ENCODE measurements around the gene CRNN.

The CRNN gene

DNA sequence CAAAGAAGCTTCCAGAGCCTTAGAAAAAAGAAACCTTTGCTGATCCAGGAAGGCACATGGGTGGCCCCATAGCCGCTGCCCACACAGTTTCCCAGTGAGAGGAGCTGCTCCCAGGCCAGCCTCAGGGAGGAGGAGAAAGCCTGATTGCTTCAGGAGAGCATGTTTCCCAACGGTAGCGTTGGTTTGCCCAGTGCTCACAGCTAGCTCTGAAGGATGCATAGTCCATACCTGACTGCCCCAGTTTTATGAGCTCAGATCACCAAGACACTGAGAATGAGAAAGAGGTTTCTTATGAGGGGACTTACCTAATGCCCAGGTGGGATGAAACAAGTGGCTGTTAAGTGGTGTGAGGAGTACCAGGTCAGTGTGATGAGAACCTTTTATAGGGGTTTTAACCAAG, at the start of gene CRNN:
Gene CRNN, minus strand, starts transcription at position 355 of the 400 bp plus-strand sequence. CDS start 2,030 bp downstream, outside the sequence.
- no peak for DNase-seq

DNA sequence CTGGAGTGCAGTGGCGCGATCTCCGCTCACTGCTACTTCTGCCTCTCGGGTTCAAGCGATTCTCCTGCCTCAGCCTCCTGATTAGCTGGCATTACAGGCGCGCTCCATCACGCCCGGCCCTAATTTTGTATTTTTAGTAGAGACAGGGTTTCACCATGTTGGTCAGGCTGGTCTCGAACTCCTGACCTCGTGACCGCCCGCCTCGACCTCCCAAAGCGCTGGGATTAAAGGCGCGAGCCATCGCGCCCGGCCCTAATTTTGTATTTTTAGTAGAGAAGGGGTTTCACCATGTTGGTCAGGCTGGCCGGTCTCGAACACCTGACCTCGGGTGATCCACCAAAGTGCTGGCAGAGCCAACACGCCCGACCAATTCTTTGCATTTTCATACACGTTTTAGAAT, 48.6 kb upstream of the CRNN start:
- no peak for DNase-seq

DNA sequence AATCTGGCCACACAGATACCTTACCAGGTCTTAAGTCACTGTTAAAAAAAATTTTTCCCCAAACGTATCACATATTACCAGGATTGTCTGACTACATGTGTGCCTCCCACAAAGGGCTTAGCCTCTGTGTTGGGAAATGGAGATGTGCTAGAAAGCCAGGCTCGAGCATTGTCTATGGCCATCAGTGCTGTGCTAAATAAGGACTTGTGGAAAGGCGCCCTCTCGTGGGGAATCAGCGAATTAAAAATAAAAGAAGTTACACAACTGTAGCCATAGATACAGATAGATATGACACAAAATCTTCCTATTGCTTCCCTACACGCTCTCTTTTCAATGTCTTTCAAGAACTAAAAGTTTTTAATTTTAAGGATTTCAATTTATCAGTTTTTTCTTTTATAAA, 47.5 kb upstream of the CRNN start:
- no peak for DNase-seq

DNA sequence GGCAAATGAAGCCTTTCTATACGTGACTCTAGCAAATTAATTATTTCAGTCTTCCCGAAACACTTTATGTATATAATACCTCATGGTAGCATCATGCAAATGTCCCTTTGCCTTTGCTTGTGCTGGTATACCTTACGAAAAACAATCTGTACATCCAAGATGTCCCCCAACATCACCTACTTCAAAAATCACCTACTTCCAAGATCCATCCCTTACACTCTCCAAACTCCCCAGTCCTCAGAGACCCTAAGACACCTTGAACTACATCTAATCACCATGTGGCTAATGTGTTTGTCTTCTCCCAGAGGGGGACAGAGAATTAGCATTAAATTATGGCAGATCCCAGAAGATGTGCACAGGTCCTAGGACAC, 46.5 kb upstream of the CRNN start:
- DNase-seq = no peak

DNA sequence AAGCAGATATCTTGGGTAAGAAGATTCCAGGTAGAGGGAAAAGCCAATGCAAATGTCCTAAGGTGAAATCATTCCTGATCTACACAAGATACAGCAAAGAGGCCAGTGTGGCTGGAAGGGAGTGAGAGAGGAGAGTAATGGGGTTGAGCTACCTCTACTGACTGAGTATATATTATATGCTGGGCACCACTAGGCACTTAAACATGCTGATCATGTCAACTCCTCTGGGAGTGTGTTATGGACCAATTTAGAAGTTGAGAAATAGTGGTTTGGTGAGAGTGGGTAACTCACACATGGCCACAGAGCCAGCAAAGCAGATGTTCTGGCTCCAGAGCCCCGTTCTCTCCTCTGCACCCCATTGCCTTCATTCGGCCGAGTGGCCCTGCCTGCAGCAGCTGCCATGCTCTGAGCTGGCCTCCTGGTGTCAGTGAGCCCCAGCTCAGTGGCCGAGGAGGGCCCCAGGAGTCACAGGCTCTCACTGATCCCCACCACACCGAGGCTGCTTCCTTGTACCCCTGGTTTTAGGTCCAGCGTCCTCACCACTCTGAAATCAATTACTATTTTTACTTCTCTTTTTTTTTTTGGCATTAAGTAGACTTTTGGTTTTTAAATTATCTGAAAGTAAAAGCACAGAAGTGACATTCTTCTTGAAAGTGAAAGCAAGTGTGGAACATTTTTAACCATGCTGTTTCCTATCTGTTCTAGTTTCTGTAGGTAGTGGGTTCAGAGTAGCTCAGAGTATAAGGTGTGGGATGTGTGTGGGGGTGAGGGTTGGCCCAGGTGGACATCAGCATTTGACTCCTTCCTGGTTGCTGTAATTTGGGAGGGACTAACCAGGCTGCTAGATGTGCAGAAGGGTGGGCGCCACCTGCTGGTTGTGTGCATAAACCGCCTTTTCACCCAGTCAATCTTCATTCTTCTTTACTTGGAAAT, 45.8 kb upstream of the CRNN start:
- DNase-seq = peak; percentile 0

DNA sequence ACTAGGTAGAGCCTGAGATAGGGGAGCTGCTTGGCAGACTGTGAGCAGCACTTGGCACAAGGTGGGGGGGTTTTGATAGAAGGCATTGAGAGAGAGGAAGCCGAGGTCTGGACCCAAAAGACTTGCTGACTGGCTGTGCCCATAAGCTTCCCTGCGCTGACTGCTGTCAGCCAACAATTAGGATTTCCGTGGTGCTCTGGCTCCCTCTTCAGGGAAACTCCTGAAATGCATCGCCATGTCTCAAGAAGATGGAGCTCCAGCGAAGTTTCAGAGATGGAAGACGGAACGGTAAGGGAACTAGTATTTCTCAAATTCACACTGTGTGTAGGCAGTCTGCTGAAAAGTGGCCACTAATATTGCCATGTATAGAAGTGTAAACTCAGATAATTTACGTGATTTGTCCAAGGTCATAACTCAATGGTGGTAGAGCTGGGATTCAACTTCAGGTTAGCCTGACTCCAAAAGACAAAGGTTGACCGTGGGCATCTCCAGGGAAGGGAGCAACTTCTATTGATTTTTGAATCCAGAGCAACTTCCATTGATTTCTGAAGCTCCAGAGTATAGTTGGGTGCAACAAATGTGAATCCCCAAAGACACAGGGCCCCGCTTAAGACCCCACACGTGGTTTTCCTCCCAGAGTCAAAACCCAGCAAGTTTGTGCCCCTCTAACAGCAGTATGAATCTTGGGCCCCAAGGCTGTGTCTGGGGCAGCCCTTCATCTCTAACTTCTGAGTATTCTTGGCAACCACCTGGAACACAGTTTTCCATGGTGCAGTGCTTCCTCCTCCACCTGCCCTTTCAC, 44.5 kb upstream of the CRNN start:
- peak; percentile 0 for DNase-seq

DNA sequence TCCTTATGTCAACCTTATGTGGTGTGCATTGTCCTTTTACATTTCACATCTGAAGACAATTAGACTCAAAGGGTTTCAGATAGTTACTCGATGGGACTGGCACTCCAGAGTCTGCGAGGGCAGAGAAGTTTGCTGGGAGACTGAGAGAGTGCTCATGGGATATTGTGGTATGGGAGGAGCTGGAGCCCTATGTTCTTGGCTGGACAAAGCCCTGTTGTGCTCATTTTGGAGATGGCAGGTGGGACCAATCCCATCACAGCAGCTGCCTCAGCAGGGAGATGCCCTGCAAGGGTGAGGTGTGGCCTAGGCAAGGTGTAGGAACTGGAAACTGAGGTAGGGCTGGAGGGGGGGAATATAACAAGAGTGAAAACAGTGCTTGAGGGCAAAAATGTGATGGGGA, 43.5 kb upstream of the CRNN start:
- DNase-seq = no peak

DNA sequence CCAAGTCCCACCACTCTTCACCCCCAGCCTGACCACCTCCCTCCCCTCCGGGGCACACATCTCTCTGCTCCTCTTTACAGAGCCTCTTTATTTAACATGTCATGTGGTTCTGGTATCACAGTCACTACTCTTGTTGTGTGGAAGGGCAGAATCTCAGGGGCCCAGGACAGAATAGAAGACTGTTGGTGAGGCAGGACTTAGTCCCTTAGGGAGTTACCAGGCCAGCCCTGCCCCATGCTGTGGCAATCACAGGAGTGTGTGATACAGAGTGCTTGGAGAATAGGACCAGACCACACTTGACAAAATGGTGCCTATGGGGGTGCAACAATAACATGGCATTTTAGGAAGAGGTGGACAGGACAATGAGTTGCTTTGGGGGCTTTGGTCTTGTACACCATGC, 43.0 kb upstream of the CRNN start:
- no peak for DNase-seq

DNA sequence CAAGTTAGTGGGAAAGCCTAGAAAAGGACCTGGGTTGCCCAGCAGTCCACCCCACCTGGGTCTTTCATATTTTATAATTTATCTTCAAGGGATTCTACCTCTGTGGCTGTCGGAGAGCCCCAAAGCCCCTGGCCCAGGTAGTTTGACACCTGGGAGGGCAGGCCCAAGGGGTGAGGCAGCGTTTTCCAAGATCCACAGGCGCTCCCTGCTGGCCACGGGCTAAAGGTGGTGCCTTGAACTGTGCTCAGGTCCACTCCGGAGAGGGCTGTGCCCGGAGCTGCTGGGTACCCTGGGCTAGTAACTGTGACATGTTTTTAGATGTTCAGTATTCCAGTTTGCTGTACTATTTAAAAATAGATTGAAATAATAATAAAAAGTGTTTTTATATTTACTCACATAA, 37.2 kb upstream of the CRNN start:
- no peak for DNase-seq

DNA sequence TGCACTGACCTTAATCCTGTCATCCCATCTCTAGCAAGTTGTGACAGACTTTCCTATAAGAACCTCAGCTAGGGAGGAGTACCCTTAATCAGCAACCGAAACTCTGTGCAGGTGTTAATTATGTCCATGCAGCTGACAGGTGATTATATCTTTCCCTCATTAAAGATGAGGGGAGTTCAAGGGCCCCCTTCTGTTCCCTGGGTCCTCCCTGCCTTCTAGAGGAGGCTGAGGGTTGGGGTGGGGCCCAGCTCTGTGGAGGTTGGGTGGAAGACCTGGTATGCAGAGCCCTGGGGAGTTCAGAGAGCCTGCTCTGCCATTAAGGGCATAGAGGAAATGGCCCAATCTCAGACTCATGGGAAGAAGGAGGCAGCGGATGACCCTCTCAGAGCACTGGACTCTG, 35.6 kb upstream of the CRNN start:
- DNase-seq = no peak

DNA sequence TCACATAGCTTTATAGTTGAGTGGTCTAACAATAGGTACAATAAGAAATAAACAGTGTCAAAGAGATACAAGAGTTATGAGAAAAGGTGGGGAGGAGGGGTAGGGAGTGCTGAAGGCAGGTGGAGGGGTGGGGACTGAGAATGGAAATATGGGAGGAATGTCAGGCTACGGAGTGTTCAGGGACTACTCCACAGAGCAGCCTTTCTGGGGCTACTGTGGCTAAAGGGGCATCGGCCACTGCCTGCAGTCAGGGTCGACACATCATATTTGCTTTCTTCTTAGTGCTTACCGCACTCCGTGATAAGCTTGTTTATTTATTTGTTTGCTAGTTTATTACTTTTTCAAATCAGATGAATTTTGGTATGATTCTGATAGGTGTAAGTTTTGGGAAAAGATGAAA, 34.4 kb upstream of the CRNN start:
- DNase-seq = no peak

DNA sequence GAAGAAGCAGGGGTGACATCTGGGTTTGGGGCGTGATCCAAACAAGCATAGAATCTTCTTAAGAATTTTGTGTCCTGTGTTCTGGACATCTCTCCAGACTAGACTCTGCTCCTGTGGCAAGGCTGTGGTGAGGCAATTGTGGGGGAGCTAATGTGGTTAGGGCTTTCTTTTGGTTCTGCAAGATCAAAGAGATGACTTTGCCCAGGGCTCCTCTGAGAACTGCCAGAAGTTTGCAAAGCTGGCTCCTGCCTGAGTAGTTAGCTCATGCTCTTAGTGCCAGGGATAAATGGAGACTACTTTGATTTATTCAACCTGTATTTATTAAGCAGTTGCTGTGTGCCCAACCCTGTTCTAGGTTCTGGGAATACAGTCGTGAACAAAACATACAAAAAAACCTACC, 34.0 kb upstream of the CRNN start:
- no peak for DNase-seq

DNA sequence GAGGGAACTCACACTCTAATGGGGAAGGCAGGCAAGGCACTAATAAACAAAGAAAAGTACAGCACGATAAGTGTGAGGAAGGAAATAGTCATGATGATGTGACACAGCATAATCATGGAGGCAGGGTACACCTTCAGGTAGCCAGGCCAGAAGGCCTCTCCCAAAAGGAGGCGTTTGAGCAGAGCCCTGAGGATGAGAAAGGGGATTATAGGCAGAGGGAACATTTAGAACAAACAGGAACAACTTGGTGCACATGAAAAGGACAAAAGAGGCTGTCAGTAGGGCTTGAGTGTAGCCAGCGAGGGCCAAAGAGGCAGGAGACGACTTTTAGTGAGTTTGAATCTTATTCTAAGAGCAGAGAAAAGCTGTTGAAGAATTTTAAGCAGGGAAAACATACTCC, 33.4 kb upstream of the CRNN start:
- no peak for DNase-seq

DNA sequence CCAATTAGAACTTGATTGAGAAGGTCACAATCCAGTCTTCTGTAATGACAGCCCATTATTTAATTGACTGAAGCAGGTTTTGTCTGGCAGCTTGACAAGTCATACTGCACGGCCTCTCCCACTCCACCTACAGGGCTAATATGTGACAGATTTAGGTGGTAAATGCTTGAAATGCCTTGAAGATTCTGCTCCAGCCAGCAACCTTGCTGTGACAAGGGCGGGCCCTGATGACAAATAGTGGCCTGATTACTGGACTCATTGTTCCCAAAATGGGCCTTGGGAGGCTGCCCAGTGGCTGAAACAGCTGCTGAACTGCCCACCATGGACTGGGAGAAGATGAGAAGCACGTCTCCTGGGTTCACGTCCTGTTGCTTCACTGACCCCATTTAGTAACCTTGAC, 30.0 kb upstream of the CRNN start:
- no peak for DNase-seq

DNA sequence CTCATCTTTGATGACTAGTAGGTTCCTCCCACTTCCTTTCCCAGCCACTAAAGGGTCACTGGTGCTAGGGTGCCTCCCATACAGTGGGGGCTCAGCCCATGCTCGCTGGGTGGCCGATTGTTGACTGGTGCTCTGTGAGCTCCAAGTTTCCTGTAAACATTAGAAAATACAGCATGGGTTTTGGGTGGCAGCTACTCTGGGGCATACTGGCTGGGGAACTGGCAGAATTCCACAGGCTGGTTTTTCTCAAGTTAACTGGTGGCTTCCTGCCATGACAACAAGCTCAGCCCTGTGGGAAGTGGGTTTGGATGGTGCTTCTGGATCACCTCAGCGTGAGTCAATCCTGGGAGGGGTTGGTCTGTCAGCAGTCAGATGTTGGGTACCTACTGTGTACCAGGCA, 28.7 kb upstream of the CRNN start:
- DNase-seq = no peak

DNA sequence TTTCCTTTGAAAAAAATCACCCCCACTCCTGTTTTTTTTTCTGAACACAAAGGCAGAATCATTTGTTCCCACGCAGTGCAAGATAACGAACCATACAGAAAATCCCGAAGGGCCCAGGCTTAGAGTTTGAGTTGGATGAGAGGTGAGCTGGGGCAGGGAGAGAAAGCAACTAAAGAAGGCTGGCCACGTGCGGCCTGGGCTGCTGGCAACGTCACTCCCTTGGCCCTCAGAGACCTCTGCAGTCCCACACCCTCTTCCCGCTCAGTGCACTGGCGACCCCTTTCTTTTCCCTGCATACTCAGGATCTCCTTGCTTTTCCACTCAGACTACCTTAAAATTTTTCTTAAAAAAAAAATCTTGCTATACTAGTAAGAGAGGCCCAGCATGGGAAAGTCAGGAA, 28.2 kb upstream of the CRNN start:
- DNase-seq = no peak

DNA sequence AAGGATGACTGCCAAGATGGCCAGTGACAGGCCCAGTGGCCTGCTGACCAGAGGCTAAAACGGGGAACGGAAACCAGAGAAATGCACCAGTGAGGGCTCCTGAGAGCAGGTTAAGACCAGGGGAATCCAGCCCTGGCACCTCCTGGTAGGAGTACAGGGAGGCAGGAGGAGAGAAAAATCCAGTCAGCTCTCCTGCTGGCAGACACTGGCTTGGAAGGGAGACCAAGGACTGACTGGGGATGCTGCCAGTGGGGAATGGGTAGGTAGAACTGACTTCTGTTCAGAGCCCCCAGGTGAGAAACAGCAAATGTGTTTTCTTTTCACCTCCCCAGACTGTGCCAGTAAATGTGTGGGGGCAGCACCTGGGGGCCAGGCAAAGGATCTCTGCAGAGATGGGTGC, 27.7 kb upstream of the CRNN start:
- no peak for DNase-seq

DNA sequence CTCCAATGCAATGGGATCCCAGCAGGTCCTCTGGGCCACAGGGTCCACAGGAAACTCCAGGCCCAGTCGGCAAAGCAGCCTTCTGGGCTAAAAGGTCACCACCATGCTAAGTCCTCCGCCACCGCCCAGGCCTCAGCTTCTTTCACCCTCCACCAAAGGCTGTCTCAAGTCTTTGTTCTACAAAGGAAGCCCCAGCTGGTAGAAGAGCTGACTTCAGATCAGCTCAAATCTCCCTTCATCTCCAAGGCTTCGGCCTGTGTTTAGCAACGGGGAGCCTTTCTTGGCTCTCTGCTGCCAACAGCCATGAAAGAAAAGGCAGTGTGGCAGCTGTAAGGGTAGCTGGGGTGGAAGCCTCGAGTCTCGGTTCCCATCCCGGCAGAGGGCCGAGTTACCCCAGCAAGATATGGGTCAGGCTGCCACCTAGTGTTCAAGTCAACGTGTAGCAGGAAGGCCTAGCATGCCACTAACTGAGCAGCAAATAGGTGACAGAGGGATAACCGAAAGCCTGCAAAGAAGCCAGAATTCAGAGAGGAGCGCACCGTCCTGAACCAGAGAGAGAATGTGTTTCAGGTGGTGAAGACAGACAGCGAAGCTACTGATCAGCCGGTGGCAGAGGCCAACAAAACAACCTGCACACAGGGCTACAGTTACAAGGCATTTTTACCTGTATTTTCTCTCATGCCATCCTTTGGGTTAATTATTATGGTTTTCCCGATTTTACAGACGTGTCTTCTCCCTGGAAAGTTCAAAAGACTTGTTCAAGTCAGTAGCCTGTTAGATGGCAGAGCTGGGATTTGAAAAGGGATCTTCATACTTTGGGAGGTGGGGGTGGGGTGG, 26.8 kb upstream of the CRNN start:
- DNase-seq = no peak

DNA sequence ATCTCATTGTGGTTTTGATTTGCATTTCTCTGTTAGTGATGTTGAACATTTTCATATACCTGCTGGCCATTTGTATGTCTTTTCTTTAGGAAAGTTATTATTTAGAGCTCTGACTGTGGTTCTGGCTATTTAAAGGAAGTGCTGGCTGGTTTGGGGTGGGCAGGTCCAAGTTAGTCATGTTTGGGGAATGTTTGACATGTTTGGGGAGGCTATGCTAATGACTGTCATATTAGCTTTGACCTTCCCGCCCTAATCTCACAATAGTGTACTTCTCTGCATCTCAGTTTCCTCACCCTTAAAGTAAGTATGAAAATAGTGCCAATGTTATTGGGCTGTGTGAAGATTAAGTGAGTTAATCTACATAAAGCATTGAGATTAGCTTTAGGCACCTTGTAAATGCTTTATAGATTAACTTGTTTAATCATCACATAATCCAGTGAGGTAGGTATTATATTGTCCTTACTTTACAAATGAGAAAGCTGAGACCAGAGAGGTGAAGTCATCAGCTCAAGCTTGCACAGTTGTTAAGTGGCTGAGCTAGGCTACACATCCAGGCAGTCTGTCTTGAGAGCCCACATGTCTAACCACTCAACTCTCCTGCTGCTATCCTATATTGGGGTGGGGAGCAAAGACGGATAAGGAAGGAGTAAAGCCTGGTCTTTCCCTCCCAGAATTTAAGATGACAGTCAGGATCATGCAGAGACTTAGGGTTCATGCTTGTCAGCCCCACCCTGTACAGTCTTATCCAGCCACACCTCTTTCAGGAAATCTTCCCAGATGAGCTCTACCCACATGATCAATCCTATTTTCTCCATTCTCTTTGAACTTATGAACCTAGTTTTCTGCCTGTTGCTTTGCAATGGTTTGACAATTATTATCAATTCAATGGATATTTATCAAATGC, 22.8 kb upstream of the CRNN start:
- no peak for DNase-seq

DNA sequence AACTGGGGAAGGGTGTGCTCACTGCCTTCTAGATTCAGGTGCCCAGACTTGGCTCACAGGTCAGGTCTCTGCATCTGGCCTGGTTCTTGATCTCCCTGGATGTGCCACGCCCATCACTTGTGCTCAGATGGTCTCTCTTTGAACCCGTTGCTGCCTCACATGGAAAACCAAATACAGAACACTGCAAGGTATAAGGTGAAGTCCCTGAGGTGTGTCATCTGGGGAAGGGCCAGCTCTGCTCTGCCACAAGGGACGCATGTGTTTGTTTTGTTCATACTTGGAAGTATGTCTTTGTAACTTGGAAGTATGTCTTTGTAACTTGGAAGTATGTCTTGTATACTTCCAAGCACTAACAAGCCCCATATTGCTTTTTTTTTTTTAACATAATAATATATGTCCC, 13.4 kb upstream of the CRNN start:
- no peak for DNase-seq

DNA sequence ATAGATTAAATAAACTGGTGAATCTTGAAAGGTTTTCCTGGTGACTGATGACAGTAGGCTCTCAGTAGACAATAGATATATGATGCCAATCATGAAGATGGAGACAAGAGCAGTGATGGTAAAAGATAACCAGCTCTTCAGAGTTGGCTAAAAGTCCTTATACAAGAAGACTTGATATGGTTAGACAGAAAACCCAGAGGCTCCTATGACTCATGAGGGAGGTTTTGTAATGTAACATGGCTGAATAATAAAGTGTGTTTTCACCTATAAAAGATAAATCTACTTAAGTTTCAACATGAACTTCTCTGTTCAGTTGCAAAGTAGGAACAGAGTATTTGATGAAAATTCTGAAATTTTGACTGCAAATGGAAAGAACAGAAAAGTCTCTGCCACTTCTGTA, 12.7 kb upstream of the CRNN start:
- no peak for DNase-seq

DNA sequence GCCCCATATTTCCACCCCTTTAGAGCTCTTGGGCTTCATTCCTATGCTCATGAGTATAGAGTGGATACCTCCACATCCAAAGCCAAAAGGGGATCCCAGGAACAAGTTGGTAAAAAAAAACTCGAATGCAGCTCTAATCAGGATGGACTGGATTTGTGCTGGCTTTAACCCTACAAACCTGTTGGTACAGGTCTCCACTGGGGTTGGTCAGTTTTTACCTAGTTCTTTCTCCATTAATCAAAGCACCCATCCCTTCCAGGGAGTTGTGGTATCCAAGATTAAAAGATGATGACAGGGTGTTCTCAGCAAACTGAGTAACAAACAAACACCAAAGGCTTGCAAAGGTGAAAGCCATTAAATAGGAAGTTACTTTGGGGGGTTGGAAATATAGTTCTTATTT, 5.9 kb upstream of the CRNN start:
- DNase-seq = no peak

All from NCI-H2227 treated with DMSO at 0.1 percent for 48 hours (cell line).